Caco-2 (cell line): Measurements from ENCODE around the gene TMEM131L. TPM values are rescaled to one million over a fixed set of nuclear protein-coding genes. Genes with fewer than 3 reads are reported as not detected.

ENCODE experiments used
- BruUV-seq: library from RNA; stranded (reverse); fragments of 400-500 nt; replicated peaks from 2 replicates; lab custom pipeline; 2021; lab: Mats Ljungman, UMichigan
- CTCF ChIA-PET: fragments of 300-600 bp; sonication (Branson Sonifier 250); formaldehyde crosslinking; loops from one replicate; lab custom pipeline; 2022; ENCODE audit warnings: antibody characterized with exemption; lab: Charles Lee
- POLR2A ChIA-PET: fragments of 300-600 bp; sonication (Branson Sonifier 250); formaldehyde crosslinking; loops from one replicate; lab custom pipeline; 2022; ENCODE audit warnings: antibody characterized with exemption; lab: Charles Lee
- DNase-seq, 2 experiments: peaks; one replicate each; pipeline versions ENCODE4 v3.0.0 to v3.0.0-alpha.2; 2020 to 2022
- H3K27me3 ChIP-seq: replicated peaks from 2 replicates; pipeline ENCODE4 v1.6.0; 2011; ENCODE audit warnings: low read length; ENCODE audit not compliant: control insufficient read depth, insufficient read depth
- H3K36me3 ChIP-seq: 2 replicates; pipeline ENCODE4 v1.5.1; 2011; ENCODE audit warnings: low read length; ENCODE audit not compliant: control insufficient read depth, insufficient read depth
- H3K4me1 ChIP-seq: fragments of 250-450 bp; sonication (Bioruptor Pico); 2 replicates; pipeline ENCODE4 v1.5.1; 2020; ENCODE audit warnings: mild to moderate bottlenecking
- H3K4me3 ChIP-seq: 2 replicates; pipeline ENCODE4 v1.5.1; 2011; ENCODE audit warnings: low read depth, mild to moderate bottlenecking, control low read depth, low read length
- H3K9me3 ChIP-seq: fragments of 250-450 bp; sonication (Bioruptor Pico); 2 replicates; pipeline ENCODE4 v1.5.1; 2020; ENCODE audit warnings: mild to moderate bottlenecking, moderate library complexity
- H3K27ac Mint-ChIP-seq: one replicate; pipeline ENCODE4 v1.8.0; 2022; ENCODE audit warnings: mixed read lengths; ENCODE audit not compliant: unreplicated experiment
- H3K27me3 Mint-ChIP-seq: one replicate; pipeline ENCODE4 v1.8.0; 2022; ENCODE audit warnings: mixed read lengths; ENCODE audit not compliant: insufficient read depth, unreplicated experiment
- H3K36me3 Mint-ChIP-seq: one replicate; pipeline ENCODE4 v1.8.0; 2022; ENCODE audit warnings: mild to moderate bottlenecking, mixed read lengths; ENCODE audit not compliant: insufficient read depth, unreplicated experiment
- H3K4me1 Mint-ChIP-seq: one replicate; pipeline ENCODE4 v1.8.0; 2022; ENCODE audit warnings: low read depth, mixed read lengths; ENCODE audit not compliant: unreplicated experiment
- H3K4me3 Mint-ChIP-seq: one replicate; pipeline ENCODE4 v1.8.0; 2022; ENCODE audit warnings: mild to moderate bottlenecking, moderate library complexity, mixed read lengths; ENCODE audit not compliant: unreplicated experiment
- H3K9me3 Mint-ChIP-seq: one replicate; pipeline ENCODE4 v1.8.0; 2022; ENCODE audit warnings: mixed read lengths; ENCODE audit not compliant: unreplicated experiment
- CTCF ChIP-seq, 2 experiments: fragments of 200-600 bp in 1 of 2; IDR thresholded peaks; 1 replicate in 1 of 2; 2 replicates in 1 of 2; pipeline versions ENCODE4 v1.5.1 to v1.8.0; 2011 to 2022; ENCODE audit warnings: antibody characterized with exemption in 1 of 2, control low read depth in 1 of 2, inconsistent platforms in 1 of 2, low read depth in 1 of 2, low read length in 1 of 2, mild to moderate bottlenecking in 1 of 2, moderate library complexity in 1 of 2; ENCODE audit not compliant: insufficient read depth in 1 of 2, severe bottlenecking in 1 of 2, unreplicated experiment in 1 of 2
- intact Hi-C: fragments of 100-400 bp; cut with micrococcal nuclease; formaldehyde crosslinking; loops from one replicate; pipeline ENCODE4 v1.10.0; 2022; ENCODE audit not compliant: unreplicated experiment
- total RNA-seq: library from RNA; stranded (reverse); gene quantifications from 2 replicates; pipeline ENCODE4 v1.2.3, GENCODE V29; 2022

The TMEM131L gene
- total RNA-seq, 1 experiment from 2014 or later: 20.8 TPM

- no peaks in the 10 kb centered on the region for H3K36me3 Mint-ChIP-seq
- no peak overlapping the region for H3K27ac Mint-ChIP-seq
- intact Hi-C loops: no loop called here
- no peaks in the 10 kb centered on the region for H3K36me3 ChIP-seq
- no peaks in the 10 kb centered on the region for H3K4me1 Mint-ChIP-seq
- H3K9me3 Mint-ChIP-seq: no peaks in the 10 kb centered on the region
- no peaks in the 10 kb centered on the region for H3K27me3 ChIP-seq
- BruUV-seq: no TSS peak
- H3K4me3 ChIP-seq: no peak overlapping the region
- ChIA-PET CTCF (no interaction called here), POLR2A (no interaction called here)
- DNase-seq: no peak
- H3K4me1 ChIP-seq: no peaks in the 10 kb centered on the region
- H3K9me3 ChIP-seq: no peaks in the 10 kb centered on the region
- H3K27me3 Mint-ChIP-seq: peaks cover 3% of the 10 kb centered on the region
- no peak for TF ChIP-seq CTCF (IDR thresholded peaks at IDR 0.05; ENCODE audit: insufficient read depth in 1 of 2, low read depth in 1 of 2, low read length in 1 of 2, severe bottlenecking in 1 of 2, unreplicated experiment in 1 of 2)
- H3K4me3 Mint-ChIP-seq: no peak overlapping the region
These were observed 188.9 kb downstream of the TMEM131L start for GRCh38 chr4:153655002-153655541.

- no peak overlapping the region for H3K27ac Mint-ChIP-seq
These were observed 189.8 kb downstream of the TMEM131L start for GRCh38 chr4:153655928-153656327.

GRCh38 chr4:153661215-153661822 lies 195.2 kb downstream of the TMEM131L start:
- POLR2A ChIA-PET: no interaction called here
- CTCF ChIA-PET: no interaction called here
- BruUV-seq: no TSS peak

More at GRCh38 chr4:153655928-153656327, 189.8 kb downstream of the TMEM131L start:
- TF ChIP-seq CTCF (IDR thresholded peaks at IDR 0.05; ENCODE audit: insufficient read depth in 1 of 2, low read depth in 1 of 2, low read length in 1 of 2, severe bottlenecking in 1 of 2, unreplicated experiment in 1 of 2): no peak
- Histone ChIP-seq H3K36me3 (no peaks in the 10 kb centered on the region), H3K9me3 (no peaks in the 10 kb centered on the region), H3K4me1 (no peaks in the 10 kb centered on the region), H3K4me3 (no peak overlapping the region), H3K27me3 (no peaks in the 10 kb centered on the region)
- no peaks in the 10 kb centered on the region for H3K4me1 Mint-ChIP-seq
- no peaks in the 10 kb centered on the region for H3K9me3 Mint-ChIP-seq
- DNase-seq: no peak
- ChIA-PET POLR2A (no interaction called here), CTCF (no interaction called here)
- no peak overlapping the region for H3K4me3 Mint-ChIP-seq
- H3K27me3 Mint-ChIP-seq: peaks cover 3% of the 10 kb centered on the region
- BruUV-seq: no TSS peak
- no peaks in the 10 kb centered on the region for H3K36me3 Mint-ChIP-seq
- intact Hi-C loops: no loop called here

More at GRCh38 chr4:153661215-153661822, 195.2 kb downstream of the TMEM131L start:
- intact Hi-C loops: loop anchor here (2.0 kb wide), 1 partner anchor 61 kb away; no protein-coding TSS in a partner anchor
- H3K4me3 Mint-ChIP-seq: no peak overlapping the region
- H3K9me3 Mint-ChIP-seq: peaks cover 18% of the 10 kb centered on the region
- Histone ChIP-seq H3K4me3 (no peak overlapping the region), H3K9me3 (0 out of 2 replicates have a peak, but pooled peaks cover 5% of the 10 kb centered on the region), H3K36me3 (no peaks in the 10 kb centered on the region), H3K4me1 (peaks cover 7% of the 10 kb centered on the region), H3K27me3 (no peaks in the 10 kb centered on the region)
- DNase-seq: no peak
- TF ChIP-seq CTCF (IDR thresholded peaks at IDR 0.05; ENCODE audit: insufficient read depth in 1 of 2, low read depth in 1 of 2, low read length in 1 of 2, severe bottlenecking in 1 of 2, unreplicated experiment in 1 of 2): no peak
- no peaks in the 10 kb centered on the region for H3K4me1 Mint-ChIP-seq
- H3K36me3 Mint-ChIP-seq: no peaks in the 10 kb centered on the region
- H3K27me3 Mint-ChIP-seq: peaks cover 3% of the 10 kb centered on the region
- H3K27ac Mint-ChIP-seq: no peak overlapping the region
